HG02938 (cell line): ENCODE measurements around the gene DNAJC9.

Experiments
- ATAC-seq: cut with Tn5 transposase; IDR thresholded peaks from one replicate; pipeline ENCODE4 v1.9.1; 2021; ENCODE audit warnings: mild to moderate bottlenecking, moderate library complexity; ENCODE audit not compliant: unreplicated experiment

The DNAJC9 gene

DNA sequence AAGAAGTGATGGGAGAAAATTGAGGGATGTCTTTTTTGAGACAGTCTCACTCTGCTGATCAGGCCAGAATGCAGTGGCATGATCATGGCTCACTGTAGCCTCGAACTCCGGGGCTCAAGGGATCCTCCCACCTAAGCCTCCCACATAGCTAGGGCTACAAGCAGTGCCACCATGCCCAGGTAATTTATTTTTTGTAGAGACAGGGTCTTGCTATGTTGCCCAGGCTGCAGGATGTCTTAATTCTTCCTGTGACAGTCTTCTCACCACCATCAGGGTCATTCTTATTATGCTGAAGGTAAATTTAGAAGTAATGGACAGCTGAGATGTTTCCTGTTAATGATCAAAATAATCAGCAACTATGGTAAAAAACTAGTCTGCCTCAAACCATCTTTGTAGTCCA, 7.1 kb downstream of the DNAJC9 start:
- no peak for ATAC-seq

- ATAC-seq = no peak
These were observed 8.0 kb downstream of the DNAJC9 start for GRCh38 chr10:73238990-73239566.

- no peak for ATAC-seq
These were observed 12.4 kb downstream of the DNAJC9 start for GRCh38 chr10:73234695-73235094.

DNA sequence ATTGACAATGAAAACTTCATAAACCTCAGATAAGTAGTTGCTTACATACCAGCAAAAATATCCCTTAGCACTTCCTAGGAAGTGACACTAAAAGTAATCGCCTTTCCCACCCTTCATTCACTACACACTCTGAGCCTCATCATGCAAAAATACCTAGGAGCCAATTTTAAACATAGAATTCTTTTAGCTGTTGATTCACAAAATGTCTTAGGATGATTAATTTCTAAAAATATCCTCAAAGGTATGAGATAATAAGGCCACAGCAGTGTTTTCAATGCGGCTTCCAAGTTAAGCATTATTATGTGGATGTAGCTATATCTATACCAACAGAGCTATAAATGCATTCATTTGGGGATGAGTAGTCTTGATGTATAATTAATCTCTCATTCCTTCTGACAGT, 13.2 kb downstream of the DNAJC9 start:
- ATAC-seq = no peak

DNA sequence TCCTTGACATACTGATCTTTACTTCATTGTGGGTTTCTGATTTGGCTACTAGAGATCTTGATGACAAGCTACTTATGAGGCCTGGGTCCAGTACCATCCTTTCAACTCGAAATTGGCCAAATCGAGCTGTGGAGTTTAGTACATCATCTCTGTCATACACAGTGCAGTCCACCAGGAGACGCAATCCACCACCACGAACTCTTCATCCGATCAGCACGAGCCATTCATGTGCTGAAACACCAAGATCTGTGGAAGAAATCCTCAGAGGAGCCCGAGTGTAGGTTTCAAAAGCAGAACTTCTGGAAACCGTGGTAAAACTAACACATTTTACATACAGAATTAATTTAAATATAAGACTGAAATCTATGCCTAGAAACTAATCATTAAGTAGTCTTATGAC, 14.2 kb downstream of the DNAJC9 start:
- no peak for ATAC-seq

- ATAC-seq = no peak
These were observed 17.5 kb downstream of the DNAJC9 start for GRCh38 chr10:73229567-73229966.

DNA sequence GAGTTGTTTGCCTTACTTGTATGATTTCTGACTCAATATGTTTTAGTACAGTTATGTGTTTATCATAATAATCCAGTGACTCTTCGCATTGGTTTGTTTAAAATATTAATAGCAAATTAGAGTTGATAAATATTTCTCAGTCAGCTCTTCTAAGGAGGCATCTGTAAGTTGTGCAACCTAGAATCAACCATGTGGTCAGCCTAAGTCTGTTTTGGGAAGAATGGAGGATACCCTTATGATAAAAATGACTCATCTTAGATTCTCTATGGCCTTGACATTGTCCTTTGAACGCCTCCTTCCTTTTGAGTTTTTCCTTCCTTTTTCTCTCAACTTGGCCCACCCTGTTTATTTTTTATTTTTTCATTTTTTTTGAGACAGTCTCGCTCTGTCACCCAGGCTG, 18.8 kb downstream of the DNAJC9 start:
- no peak for ATAC-seq

GRCh38 chr10:73226663-73227062, 20.4 kb downstream of the DNAJC9 start:
- no peak for ATAC-seq

- no peak for ATAC-seq
These were observed 21.5 kb downstream of the DNAJC9 start for GRCh38 chr10:73225518-73225917.

- ATAC-seq = no peak
These were observed 26.1 kb downstream of the DNAJC9 start for GRCh38 chr10:73220989-73221388.

DNA sequence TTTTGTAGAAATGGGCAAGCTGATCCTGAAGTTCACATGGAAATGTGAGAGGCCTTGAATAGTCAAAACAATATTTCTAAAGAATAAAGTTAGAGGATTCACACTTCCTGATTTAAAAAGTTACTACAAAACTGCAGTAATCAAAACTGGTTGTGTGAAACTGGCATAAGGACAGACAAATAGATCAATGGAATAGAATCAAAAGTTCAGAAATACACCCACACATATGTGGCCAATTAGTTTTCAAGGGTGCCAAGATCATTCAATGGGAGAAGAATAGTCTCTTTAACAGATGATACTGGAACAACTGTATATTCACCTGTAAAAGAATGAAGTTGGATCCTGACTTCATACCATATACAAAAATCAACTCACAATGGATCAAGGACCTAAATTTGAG, 27.7 kb downstream of the DNAJC9 start:
- no peak for ATAC-seq

- no peak for ATAC-seq
These were observed 28.4 kb downstream of the DNAJC9 start for GRCh38 chr10:73218431-73219191.

DNA sequence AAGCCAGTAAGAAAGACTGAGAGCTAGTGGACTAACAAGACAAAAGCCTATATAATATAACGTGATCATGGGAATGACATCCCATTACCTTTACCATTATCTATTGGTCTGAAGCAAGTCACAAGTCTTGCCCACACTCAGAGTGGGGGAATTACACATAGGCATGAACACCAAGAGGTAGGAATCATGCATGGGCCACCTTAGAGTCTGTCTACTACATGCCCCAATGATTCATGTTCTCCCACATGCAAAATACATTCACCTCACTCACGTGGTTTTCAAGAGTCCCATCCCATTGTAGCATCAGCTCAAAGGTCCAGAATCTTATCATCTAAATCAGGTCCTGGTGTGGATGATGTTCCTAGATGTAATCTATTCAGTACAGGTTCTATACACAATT, 29.4 kb downstream of the DNAJC9 start:
- no peak for ATAC-seq

DNA sequence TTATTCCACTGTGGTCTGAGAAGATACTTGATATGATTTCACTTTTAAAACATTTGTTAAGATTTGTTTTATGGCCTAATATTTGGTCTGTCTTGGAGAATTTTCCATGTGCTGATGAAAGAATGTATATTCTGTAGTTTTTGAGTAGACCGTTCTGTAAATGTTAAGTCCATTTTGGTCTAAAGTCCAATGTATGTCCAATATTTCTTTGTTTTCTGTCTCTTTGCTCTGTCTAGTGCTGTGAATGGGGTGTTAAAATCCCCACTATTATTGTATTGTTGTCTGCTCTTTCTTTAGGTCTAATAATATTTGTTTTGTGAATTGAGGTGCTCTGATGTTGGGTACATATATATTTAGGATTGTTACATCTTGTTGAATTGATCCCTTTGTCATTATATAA, 31.3 kb downstream of the DNAJC9 start:
- no peak for ATAC-seq

GRCh38 chr10:73211106-73211811, 35.8 kb downstream of the DNAJC9 start:
- no peak for ATAC-seq

GRCh38 chr10:73210395-73211105, 36.5 kb downstream of the DNAJC9 start:
- ATAC-seq = no peak

- no peak for ATAC-seq
These were observed 37.4 kb downstream of the DNAJC9 start for GRCh38 chr10:73209705-73210104.

GRCh38 chr10:73207883-73208282, 39.2 kb downstream of the DNAJC9 start:
- no peak for ATAC-seq

DNA sequence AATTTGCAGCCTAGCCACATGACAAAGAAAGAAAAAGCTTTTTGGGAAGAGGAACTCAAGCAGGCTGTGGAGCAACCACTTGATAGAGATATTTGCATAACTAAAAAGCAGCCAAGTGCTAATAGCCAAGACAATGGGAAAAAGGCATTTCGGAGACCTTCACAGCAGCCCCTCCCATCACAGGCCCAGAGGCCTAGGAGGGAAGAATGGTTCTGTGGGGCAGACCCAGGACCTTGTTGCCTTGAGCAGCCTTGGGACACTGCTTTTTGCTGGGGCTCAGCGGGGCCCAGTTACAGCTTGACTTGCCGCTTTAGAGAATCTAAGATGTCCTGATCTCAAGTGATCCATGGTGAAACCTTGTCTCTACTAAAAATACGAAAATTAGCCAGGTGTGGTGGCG, 40.7 kb downstream of the DNAJC9 start:
- no peak for ATAC-seq

DNA sequence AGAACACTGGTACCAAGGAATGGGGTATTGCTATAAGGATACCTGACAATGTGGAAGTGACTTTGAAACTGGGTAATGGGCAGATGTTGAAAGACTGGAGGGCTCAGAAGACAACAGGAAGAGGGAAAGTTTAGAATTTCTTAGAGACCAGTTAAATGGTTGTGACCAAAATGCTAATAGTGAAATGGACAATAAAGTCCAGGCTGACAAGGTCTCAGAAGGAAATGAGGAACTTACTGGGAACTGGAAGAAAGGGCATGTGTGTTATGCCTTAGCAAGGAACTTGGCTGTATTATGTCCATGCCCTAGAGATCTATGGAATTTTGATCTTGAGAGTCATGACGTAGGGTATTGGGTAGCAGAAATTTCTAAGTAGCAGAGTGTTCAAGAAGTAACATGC, 41.2 kb downstream of the DNAJC9 start:
- no peak for ATAC-seq

GRCh38 chr10:73205081-73205480, 42.0 kb downstream of the DNAJC9 start:
- no peak for ATAC-seq
